GM13977 (cell line): ENCODE measurements around the gene ENPEP.

Source experiments
- DNase-seq: peaks from one replicate; pipeline ENCODE4 v3.0.0; 2012; ENCODE audit warnings: low spot score
- CTCF ChIP-seq: IDR thresholded peaks from 2 replicates; pipeline ENCODE4 v1.5.1; 2012; ENCODE audit warnings: mild to moderate bottlenecking, control low read depth; ENCODE audit not compliant: insufficient read depth; ENCODE audit errors: extremely low read depth, missing control alignments
- in situ Hi-C: fragments of 300-500 bp; cut with MboI; formaldehyde crosslinking; loops from one replicate; pipeline ENCODE4 v1.12.0; 2022; ENCODE audit warnings: low sequenced_read_pairs, low pct_unique_long_range_greater_than_20kb, mixed read lengths, inconsistent platforms; ENCODE audit not compliant: unreplicated experiment

ENPEP gene

GRCh38 chr4:110477836-110478235, 1.9 kb downstream of the ENPEP start:
- in situ Hi-C loops, result no loop called here
- no peak for TF ChIP-seq CTCF
- DNase-seq, result no peak

DNA sequence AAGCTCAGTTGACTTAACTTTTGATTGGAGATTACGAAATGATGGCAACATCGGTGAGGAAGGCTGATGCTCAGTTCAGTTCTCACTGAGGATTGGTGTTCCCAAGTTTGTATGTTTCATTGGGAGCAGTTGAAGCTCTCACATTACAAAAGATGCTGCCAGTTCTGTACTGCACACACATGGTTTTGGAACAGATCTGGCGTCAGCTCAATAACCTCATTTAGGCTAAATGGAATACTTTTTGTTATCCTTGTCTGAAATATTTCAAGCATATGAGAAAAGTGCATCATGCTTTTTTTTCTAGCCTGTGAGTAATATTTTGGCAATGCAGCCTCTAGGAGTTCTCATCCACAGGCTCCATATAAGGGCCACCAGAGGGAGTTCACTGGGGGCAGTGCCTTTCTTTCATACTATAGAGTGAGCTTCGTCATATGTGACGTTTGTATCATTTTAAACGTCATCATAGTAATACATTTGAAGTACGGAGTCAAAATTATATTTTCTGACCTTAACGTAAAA, 4.1 kb downstream of the ENPEP start:
- no peak for DNase-seq
- in situ Hi-C loops, result no loop called here
- no peak for TF ChIP-seq CTCF

DNA sequence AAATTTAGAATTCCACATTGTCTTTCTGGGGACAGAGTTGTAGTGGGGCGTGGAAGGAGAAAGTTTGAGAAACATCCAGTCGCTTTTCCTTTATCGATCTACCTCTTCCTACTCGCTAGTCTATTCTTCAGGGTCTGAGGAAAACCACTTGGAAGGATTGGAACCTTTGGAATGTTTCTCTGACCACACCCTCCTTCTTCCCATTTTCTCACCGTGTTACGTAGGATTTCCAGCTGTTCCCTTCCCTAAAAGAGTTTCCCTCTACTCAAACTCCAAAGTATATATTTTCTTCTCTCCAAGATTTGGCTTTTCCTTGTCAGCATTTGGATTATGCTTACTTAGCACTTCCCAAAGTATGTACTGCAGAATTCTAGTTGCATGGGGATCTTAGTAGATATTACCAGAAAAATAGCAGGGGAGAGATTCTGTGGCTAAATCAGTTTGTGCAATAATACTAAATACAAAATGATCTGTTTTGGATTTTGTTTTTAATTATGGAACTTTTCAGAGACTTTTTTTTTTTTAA, 4.9 kb downstream of the ENPEP start:
- TF ChIP-seq CTCF, result no peak
- DNase-seq, result no peak
- in situ Hi-C loops, result no loop called here

- TF ChIP-seq CTCF, result no peak
- DNase-seq, result no peak
- in situ Hi-C loops, result no loop called here
Measured at GRCh38 chr4:110483516-110483915, 7.6 kb downstream of the ENPEP start.

DNA sequence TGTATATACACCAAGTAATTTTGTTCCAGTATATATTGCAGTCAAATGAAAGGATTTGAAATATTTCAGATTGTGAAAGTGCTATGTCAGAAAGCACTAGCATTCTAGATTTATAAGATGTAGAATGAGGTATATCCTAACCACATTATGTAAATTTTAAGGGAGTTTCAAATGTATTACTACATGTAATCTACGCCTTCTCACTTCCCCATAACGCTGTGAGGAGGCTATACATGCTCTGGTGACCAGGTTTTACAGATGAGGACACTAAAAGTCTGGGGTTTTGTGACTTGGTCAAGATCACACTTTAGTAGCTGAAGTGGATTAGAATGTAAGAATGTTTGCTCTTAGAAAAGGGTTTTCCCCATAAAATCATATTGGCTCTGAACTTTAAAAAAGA, 8.1 kb downstream of the ENPEP start:
- DNase-seq, result peak; percentile 59
- TF ChIP-seq CTCF, result no peak
- in situ Hi-C loops, result no loop called here

DNA sequence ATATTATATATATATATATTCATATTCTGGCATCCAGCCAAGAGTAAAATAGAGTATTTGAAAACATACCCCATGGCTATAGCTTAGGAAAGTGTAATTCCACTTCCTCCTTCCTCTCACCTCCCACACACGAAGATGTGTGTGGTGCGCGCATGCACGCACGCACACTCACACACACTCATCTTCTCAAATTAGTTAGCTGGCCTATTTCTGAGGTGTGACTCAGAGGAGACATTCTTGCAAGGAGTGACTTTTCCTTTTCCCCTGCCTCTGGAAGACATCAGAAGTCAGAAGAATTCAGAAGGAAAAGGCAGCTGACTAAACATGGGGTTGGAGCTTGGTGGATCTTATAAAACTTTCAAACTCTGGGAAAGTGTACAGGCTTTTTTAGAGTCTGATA, 8.8 kb downstream of the ENPEP start:
- no peak for TF ChIP-seq CTCF
- no peak for DNase-seq
- in situ Hi-C loops, result no loop called here

GRCh38 chr4:110485452-110485851, 9.5 kb downstream of the ENPEP start:
- DNase-seq, result no peak
- in situ Hi-C loops, result no loop called here
- no peak for TF ChIP-seq CTCF
